Heart left ventricle (tissue), 13 donors: ENCODE measurements around the gene NSG1.

ENCODE experiments used
- POLR2A ChIP-seq, 2 donors: fragments of 450-650 bp; IDR thresholded peaks; one replicate each; pipeline ENCODE4 v1.6.1; 2017; ENCODE audit warnings: antibody characterized with exemption in 2 of 2, mild to moderate bottlenecking in 2 of 2, moderate library complexity in 2 of 2
- TF ChIP-seq, protein P1 (sequence below), 12 donors: fragments of 200-600 bp; sonication (generic) in 4 of 12; IDR thresholded peaks; one replicate each; pipeline versions ENCODE4 v1.5.0 to v1.8.0; 2018 to 2022; ENCODE audit warnings: antibody characterized with exemption in 12 of 12, mild to moderate bottlenecking in 5 of 12
- donor health status: ischemic (EF 13 %, LVEDD 7.1; RV severe dilation, severe dysfunction).
- donor health status: DM: no; HTN: yes; CAD: no.
- donor health status: DM: no; HTN: no; CAD: no.
- donor health status: ischemic (EF 25% LVEDD 6.9; RV normal size, moderate dysfunction).
- donor health status: ischemic (EF 25% LVEDD 5.7; RV mildly dilated, moderate dysfunction).
- donor health status: ischemic (EF 35%, LVEDD 5.7; RV mildly dilated, moderate dysfunction).
- donor health status: nonischemic (EF 11% LVEDD 7.7; RV severe dilation, severe dysfunction).
- donor health status: DM: yes; HTN: yes; CAD: no.
- donor health status: PGD.
- donor health status: ischemic (EF 29% LVEDD 5.4; RV normal size, mild dysfunction).
- donor health status: nonischemic (EF 23%, LVEDD 6.1; RV moderate dilation, normal function).

DNA sequence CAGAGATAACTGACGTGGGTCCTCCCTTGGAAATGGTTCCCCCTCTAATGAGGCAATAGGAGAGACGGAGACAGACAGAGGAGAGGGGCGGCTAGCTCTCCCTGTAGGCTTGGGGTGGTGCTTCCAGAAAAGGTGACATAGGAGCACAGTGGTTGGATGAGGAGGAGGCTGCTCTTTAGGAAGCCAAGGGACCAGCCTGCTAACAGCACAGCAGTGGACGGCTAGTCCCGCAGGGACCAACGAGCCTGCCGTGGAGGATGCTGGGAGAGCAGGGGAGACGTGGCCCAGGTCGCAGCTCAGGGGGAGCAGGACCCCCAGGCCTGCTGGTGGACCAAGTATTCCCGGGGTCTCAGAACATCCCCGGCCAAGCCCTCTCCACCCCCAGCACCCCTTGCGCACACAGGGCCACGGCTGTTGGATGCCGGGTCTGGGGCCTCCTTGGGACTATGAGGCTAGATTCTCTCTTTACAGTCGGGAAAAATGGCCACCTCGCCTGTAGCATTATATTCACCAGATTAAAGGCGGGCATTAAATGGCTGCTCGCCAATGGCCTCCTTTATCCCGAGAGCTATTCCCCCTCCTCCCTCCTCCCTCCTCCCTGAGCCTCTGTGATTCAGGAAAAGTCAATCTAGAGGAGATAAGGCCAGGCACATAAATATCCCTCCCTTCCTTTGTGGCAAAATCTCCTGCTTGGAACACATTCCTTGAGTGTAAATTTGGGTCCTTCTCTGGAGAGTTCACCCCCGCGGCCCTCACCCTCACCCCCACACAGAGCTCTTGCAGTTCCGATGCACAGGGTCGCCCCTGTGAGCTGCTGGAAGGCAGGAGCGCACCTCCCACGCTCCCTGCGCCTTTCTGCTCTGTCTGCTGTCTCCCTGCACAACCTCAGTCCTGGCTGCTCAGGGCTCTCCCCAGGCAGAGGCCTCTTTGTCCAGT is 30.5 kb upstream of the NSG1 start:
- TF ChIP-seq, protein P1, sequence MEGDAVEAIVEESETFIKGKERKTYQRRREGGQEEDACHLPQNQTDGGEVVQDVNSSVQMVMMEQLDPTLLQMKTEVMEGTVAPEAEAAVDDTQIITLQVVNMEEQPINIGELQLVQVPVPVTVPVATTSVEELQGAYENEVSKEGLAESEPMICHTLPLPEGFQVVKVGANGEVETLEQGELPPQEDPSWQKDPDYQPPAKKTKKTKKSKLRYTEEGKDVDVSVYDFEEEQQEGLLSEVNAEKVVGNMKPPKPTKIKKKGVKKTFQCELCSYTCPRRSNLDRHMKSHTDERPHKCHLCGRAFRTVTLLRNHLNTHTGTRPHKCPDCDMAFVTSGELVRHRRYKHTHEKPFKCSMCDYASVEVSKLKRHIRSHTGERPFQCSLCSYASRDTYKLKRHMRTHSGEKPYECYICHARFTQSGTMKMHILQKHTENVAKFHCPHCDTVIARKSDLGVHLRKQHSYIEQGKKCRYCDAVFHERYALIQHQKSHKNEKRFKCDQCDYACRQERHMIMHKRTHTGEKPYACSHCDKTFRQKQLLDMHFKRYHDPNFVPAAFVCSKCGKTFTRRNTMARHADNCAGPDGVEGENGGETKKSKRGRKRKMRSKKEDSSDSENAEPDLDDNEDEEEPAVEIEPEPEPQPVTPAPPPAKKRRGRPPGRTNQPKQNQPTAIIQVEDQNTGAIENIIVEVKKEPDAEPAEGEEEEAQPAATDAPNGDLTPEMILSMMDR (IDR thresholded peaks at IDR 0.05) = no peak
- no peak for TF ChIP-seq POLR2A (IDR thresholded peaks at IDR 0.05)
